Activated CD4-positive, alpha-beta T cell treated with anti-CD3 and anti-CD28 coated beads, Interleukin-2, amount 10 ng/mL, durations not matched to agents 24 days and 14 days (primary cell): ENCODE data around the gene ADGRV1. TPM values are rescaled to one million over a fixed set of nuclear protein-coding genes. Genes with fewer than 3 reads are reported as not detected.
"Not testable (repeated sequence)": the region's sequence is repeated elsewhere in the genome, so short reads cannot be mapped to it uniquely, and the experiment has no call there.

ENCODE experiments used
- DNase-seq: peaks from one replicate; pipeline ENCODE4 v3.0.0; 2022
- H3K27ac Mint-ChIP-seq: one replicate; pipeline ENCODE4 v1.8.0; 2022; ENCODE audit warnings: mild to moderate bottlenecking, mixed read lengths
- H3K27me3 Mint-ChIP-seq: one replicate; pipeline ENCODE4 v1.8.0; 2022; ENCODE audit warnings: mixed read lengths
- H3K36me3 Mint-ChIP-seq: one replicate; pipeline ENCODE4 v1.8.0; 2022; ENCODE audit warnings: low read depth, mild to moderate bottlenecking, mixed read lengths
- H3K4me1 Mint-ChIP-seq: one replicate; pipeline ENCODE4 v1.8.0; 2021; ENCODE audit warnings: mixed read lengths
- H3K4me3 Mint-ChIP-seq: one replicate; pipeline ENCODE4 v1.8.0; 2022; ENCODE audit warnings: mild to moderate bottlenecking, moderate library complexity, mixed read lengths
- H3K9me3 Mint-ChIP-seq: one replicate; pipeline ENCODE4 v1.8.0; 2021; ENCODE audit warnings: mixed read lengths
- intact Hi-C: fragments of 100-400 bp; cut with micrococcal nuclease; formaldehyde crosslinking; loops from one replicate; pipeline ENCODE4 v1.15.1; 2023
- total RNA-seq: library from RNA; stranded (reverse); gene quantifications from 2 replicates; pipeline ENCODE4 v1.2.3, GENCODE V29; 2022

The ADGRV1 gene
- total RNA-seq, 1 donor from 2014 or later, result 0.63 TPM

DNA sequence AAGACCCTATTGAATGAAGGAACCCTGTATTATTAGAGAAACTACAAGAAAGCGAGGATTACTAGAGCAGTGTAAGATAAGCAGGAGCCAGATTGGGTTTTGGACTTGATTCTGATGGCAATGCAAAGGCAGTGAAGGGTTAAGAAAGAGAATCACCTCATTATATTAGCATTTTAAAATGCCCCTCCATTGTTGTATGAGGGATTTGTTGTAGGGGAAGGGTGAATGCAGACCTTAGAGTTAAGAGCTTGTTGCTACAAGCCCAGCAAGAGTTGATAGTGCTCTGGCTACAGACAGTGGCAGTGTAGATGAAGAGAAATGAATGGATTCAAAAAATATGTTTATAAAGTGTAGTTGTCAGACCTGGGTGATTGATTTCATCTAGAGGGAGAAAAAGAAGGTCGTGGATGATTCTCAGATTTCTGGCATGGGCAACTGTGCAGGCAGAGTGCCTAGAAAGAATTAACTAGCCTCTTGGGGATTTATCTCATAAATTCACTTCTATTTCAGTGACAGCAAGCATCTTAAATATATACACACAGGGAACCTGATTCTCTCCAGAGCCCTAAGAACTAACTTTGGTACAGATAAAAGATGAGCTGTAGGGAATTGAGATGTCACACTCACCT lies 479.7 kb downstream of the ADGRV1 start:
- Mint-ChIP-seq H3K27me3 (no peaks in the 10 kb centered on the region), H3K9me3 (no peaks in the 10 kb centered on the region), H3K4me1 (no peaks in the 10 kb centered on the region), H3K4me3 (no peak overlapping the region), H3K27ac (no peak overlapping the region), H3K36me3 (no peaks in the 10 kb centered on the region)
- intact Hi-C loops, result no loop called here
- no peak for DNase-seq

GRCh38 chr5:91041132-91041531 lies 482.5 kb downstream of the ADGRV1 start:
- intact Hi-C loops, H3K4me1 Mint-ChIP-seq, H3K36me3 Mint-ChIP-seq, H3K9me3 Mint-ChIP-seq, DNase-seq, H3K4me3 Mint-ChIP-seq, H3K27me3 Mint-ChIP-seq, H3K27ac Mint-ChIP-seq: not testable (repeated sequence)

DNA sequence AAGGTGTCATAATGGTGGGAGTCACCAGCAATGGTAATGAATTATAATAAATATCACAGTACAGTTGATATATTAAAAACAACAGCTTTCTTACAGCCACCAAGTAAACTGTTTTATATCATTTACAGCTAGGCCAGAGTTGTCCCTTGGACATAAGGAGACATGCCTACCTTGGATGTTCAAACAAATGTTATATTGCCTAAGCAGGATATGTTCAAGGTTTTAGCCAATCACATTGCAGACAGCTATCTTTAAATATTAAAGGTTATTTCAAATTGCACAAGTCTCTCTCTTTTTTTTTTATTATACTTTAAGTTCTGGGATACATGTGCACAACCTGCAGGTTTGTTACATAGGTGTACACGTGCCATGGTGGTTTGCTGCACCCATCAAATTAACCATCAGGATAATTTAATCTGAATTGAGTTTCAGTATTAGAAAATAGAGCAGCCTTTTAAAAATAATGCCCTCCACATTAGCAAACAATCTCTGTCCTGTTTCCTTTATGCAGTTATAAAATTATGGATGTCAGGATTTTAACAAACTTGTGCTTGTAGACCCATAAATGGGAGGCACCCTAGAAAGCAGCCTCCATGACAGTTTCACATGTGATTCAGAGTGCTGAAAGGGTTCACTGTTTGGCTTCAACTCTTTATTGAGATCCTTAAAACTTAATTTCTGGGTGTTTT lies 483.8 kb downstream of the ADGRV1 start:
- no peak for DNase-seq
- intact Hi-C loops, result no loop called here
- no peaks in the 10 kb centered on the region for H3K36me3 Mint-ChIP-seq
- H3K27ac Mint-ChIP-seq, result no peak overlapping the region
- no peak overlapping the region for H3K4me3 Mint-ChIP-seq
- H3K4me1 Mint-ChIP-seq, result no peaks in the 10 kb centered on the region
- peaks cover 7% of the 10 kb centered on the region for H3K9me3 Mint-ChIP-seq
- peaks cover 12% of the 10 kb centered on the region for H3K27me3 Mint-ChIP-seq

GRCh38 chr5:91042936-91043255 lies 484.3 kb downstream of the ADGRV1 start:
- peaks cover 7% of the 10 kb centered on the region for H3K9me3 Mint-ChIP-seq
- intact Hi-C loops, result no loop called here
- no peak overlapping the region for H3K4me3 Mint-ChIP-seq
- no peak for DNase-seq
- H3K4me1 Mint-ChIP-seq, result no peaks in the 10 kb centered on the region
- H3K36me3 Mint-ChIP-seq, result no peaks in the 10 kb centered on the region
- no peak overlapping the region for H3K27ac Mint-ChIP-seq
- peaks cover 12% of the 10 kb centered on the region for H3K27me3 Mint-ChIP-seq

DNA sequence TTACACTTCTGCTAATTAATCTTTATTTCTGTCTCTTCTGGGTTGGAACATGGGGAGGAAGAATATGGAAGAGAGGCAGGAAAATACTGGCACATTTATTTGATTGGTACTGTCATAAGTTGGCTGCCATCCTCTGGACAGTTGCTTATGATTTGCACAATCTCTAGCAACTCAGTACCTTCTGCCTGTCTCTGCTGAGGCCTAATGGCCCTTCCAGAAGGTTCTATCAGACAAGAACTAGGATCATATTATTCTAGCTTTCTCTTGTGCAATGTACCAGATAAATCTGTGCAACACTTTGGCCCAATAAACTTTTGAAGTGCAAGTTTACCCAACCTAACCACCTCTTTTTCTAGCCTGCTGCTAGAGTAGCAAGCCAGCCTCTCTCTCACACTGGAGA lies 489.5 kb downstream of the ADGRV1 start:
- peaks cover 7% of the 10 kb centered on the region for H3K9me3 Mint-ChIP-seq
- H3K27ac Mint-ChIP-seq, result no peak overlapping the region
- H3K4me1 Mint-ChIP-seq, result no peaks in the 10 kb centered on the region
- intact Hi-C loops, result no loop called here
- no peak for DNase-seq
- H3K27me3 Mint-ChIP-seq, result peaks cover 19% of the 10 kb centered on the region
- no peaks in the 10 kb centered on the region for H3K36me3 Mint-ChIP-seq
- H3K4me3 Mint-ChIP-seq, result no peak overlapping the region

GRCh38 chr5:91049112-91049511 lies 490.5 kb downstream of the ADGRV1 start:
- peaks cover 24% of the 10 kb centered on the region for H3K27me3 Mint-ChIP-seq
- no peak overlapping the region for H3K27ac Mint-ChIP-seq
- H3K36me3 Mint-ChIP-seq, result no peaks in the 10 kb centered on the region
- intact Hi-C loops, result no loop called here
- H3K9me3 Mint-ChIP-seq, result peaks cover 7% of the 10 kb centered on the region
- no peak for DNase-seq
- H3K4me1 Mint-ChIP-seq, result no peaks in the 10 kb centered on the region
- no peak overlapping the region for H3K4me3 Mint-ChIP-seq

GRCh38 chr5:91049800-91050199 lies 491.2 kb downstream of the ADGRV1 start:
- no peaks in the 10 kb centered on the region for H3K4me1 Mint-ChIP-seq
- no peak overlapping the region for H3K27ac Mint-ChIP-seq
- no peak overlapping the region for H3K4me3 Mint-ChIP-seq
- H3K27me3 Mint-ChIP-seq, result peaks cover 23% of the 10 kb centered on the region
- no peaks in the 10 kb centered on the region for H3K36me3 Mint-ChIP-seq
- DNase-seq, result no peak
- peaks cover 7% of the 10 kb centered on the region for H3K9me3 Mint-ChIP-seq
- intact Hi-C loops, result no loop called here

- intact Hi-C loops, H3K4me3 Mint-ChIP-seq, H3K4me1 Mint-ChIP-seq, H3K9me3 Mint-ChIP-seq, DNase-seq, H3K27ac Mint-ChIP-seq, H3K36me3 Mint-ChIP-seq: not testable (repeated sequence)
- peaks cover 18% of the 10 kb centered on the region for H3K27me3 Mint-ChIP-seq
Measured at GRCh38 chr5:91052411-91052810, 493.8 kb downstream of the ADGRV1 start.

DNA sequence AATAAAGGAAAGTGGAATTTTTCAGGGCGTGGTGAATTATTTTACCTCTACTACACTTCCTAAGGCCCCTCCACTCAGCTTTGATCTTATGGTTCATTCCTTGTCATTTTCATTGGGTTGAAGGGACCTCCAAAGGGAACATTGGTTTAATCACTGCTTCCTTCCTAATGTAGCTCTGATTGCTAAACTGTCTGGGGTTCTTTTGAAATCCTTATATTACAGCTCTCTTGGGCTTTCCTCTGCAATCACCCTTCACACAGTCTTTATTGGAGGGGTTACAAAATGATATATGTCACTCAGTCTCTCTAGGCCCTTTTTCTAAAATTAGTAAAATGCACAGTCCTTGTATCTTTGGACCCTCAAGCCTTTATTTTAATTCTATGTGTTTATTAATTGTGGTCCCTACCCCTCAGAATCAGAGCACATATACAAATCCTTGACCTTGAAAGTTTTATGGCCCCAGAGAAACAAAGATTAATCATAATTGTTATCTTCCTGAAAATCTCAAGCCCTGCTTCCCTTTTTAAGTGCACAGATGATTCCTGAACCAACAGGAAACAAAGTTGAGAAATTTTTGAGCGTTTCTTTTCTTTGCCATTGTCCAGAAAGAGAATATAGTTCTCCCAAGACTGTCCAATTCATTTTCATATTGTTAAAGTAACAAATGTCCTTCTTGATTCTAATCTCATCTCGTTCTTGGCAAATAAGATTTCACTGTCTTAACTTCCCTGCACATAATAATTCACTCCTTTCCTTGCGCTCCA lies 494.6 kb downstream of the ADGRV1 start:
- Mint-ChIP-seq H3K27me3 (peaks cover 22% of the 10 kb centered on the region), H3K27ac (no peak overlapping the region), H3K4me3 (no peak overlapping the region), H3K36me3 (no peaks in the 10 kb centered on the region), H3K4me1 (no peaks in the 10 kb centered on the region), H3K9me3 (no peaks in the 10 kb centered on the region)
- no peak for DNase-seq
- intact Hi-C loops, result no loop called here

GRCh38 chr5:91053741-91054025 lies 495.1 kb downstream of the ADGRV1 start:
- Mint-ChIP-seq H3K27ac (no peak overlapping the region), H3K4me3 (no peak overlapping the region), H3K4me1 (no peaks in the 10 kb centered on the region), H3K9me3 (no peaks in the 10 kb centered on the region), H3K27me3 (peaks cover 20% of the 10 kb centered on the region), H3K36me3 (no peaks in the 10 kb centered on the region)
- DNase-seq, result no peak
- intact Hi-C loops, result no loop called here

GRCh38 chr5:91058155-91058554 lies 499.6 kb downstream of the ADGRV1 start:
- Mint-ChIP-seq H3K27me3 (peaks cover 31% of the 10 kb centered on the region), H3K36me3 (no peaks in the 10 kb centered on the region), H3K4me3 (no peak overlapping the region), H3K27ac (no peak overlapping the region), H3K4me1 (peaks cover 14% of the 10 kb centered on the region), H3K9me3 (no peaks in the 10 kb centered on the region)
- intact Hi-C loops, result no loop called here
- DNase-seq, result no peak

GRCh38 chr5:91058575-91058974 lies 500.0 kb downstream of the ADGRV1 start:
- Mint-ChIP-seq H3K36me3 (no peaks in the 10 kb centered on the region), H3K9me3 (no peaks in the 10 kb centered on the region), H3K27me3 (peaks cover 33% of the 10 kb centered on the region), H3K4me3 (no peak overlapping the region), H3K4me1 (peaks cover 14% of the 10 kb centered on the region), H3K27ac (no peak overlapping the region)
- no peak for DNase-seq
- intact Hi-C loops, result no loop called here

DNA sequence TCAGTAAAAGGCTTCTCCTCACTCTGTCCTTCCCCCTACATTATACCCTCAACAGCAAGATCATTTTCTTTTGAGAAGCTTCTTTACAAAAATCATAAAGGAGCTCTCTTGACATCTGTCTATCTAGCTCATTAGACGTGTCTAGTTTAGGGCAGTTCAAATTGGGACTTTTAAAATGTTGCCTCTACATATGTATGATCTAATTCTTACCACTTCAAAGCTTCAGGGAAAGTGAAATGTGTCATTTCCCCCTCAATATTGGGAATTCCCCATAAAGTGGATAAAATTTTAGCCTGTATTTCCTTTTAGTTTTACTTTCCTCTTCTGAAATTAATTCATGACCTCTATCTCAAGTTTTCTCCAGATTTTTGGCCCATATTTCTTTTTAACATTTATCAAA lies 500.8 kb downstream of the ADGRV1 start:
- no peak overlapping the region for H3K4me3 Mint-ChIP-seq
- intact Hi-C loops, result loop anchor here (1.0 kb wide), 2 partner anchors 20 to 103 kb away; no protein-coding TSS in a partner anchor
- peaks cover 34% of the 10 kb centered on the region for H3K27me3 Mint-ChIP-seq
- H3K4me1 Mint-ChIP-seq, result peaks cover 14% of the 10 kb centered on the region
- no peak for DNase-seq
- no peaks in the 10 kb centered on the region for H3K36me3 Mint-ChIP-seq
- H3K27ac Mint-ChIP-seq, result no peak overlapping the region
- H3K9me3 Mint-ChIP-seq, result no peaks in the 10 kb centered on the region

DNA sequence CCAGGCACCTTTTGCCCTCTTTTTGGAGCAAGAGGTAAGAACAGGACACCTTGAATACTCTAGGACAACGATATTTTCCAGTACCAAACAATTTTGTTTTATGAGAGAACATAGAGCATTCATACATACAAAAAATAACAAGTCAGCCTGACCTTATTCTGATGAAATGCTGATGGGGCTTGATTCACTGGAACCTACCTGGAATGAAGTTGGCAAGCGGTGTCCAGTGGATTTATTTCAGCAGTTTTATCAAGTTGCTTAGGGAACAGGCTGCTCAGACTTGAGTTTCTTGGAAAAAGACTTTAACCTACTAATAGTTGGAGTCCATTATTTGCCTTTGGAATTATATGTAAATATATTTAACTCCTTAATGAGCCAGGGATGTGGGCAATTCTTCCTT lies 502.5 kb downstream of the ADGRV1 start:
- Mint-ChIP-seq H3K4me1 (peaks cover 14% of the 10 kb centered on the region), H3K27ac (no peak overlapping the region), H3K9me3 (no peaks in the 10 kb centered on the region), H3K36me3 (no peaks in the 10 kb centered on the region), H3K27me3 (peaks cover 37% of the 10 kb centered on the region), H3K4me3 (no peak overlapping the region)
- no peak for DNase-seq
- intact Hi-C loops, result loop anchor here (5.0 kb wide), 2 partner anchors 104 to 119 kb away; no protein-coding TSS in a partner anchor
